Neural progenitor cell (in vitro differentiated cells): ENCODE measurements around the gene GDI2. TPM values are rescaled to one million over a fixed set of nuclear protein-coding genes. Genes with fewer than 3 reads are reported as not detected.

Experiments used
- DNase-seq: peaks from one replicate; pipeline ENCODE4 v3.0.0-alpha.2; 2016; ENCODE audit warnings: low spot score
- H2AFZ ChIP-seq: fragments of 200-600 bp; sonication (generic); replicated peaks from 2 replicates; pipeline ENCODE4 v1.6.1; 2016; ENCODE audit warnings: antibody characterized with exemption
- H3F3A ChIP-seq: fragments of 200-600 bp; sonication (generic); 2 replicates; pipeline ENCODE4 v1.6.1; 2016; ENCODE audit warnings: antibody characterized with exemption, low read depth
- H3K27ac ChIP-seq: fragments of 200-600 bp; sonication (generic); 2 replicates; pipeline ENCODE4 v1.5.1; 2016; ENCODE audit warnings: mild to moderate bottlenecking
- H3K27me3 ChIP-seq: fragments of 200-600 bp; sonication (generic); 2 replicates; pipeline ENCODE4 v1.6.1; 2016; ENCODE audit warnings: mild to moderate bottlenecking, moderate library complexity
- H3K36me3 ChIP-seq: fragments of 200-600 bp; sonication (generic); 2 replicates; pipeline ENCODE4 v1.5.1; 2016
- H3K4me1 ChIP-seq: fragments of 200-600 bp; sonication (generic); 2 replicates; pipeline ENCODE4 v1.6.1; 2016; ENCODE audit warnings: mixed run types
- H3K4me2 ChIP-seq: fragments of 200-600 bp; sonication (generic); 2 replicates; pipeline ENCODE4 v1.6.1; 2016
- H3K4me3 ChIP-seq: fragments of 200-600 bp; sonication (generic); 2 replicates; pipeline ENCODE4 v1.5.1; 2016
- H3K79me2 ChIP-seq: fragments of 200-600 bp; sonication (generic); 2 replicates; pipeline ENCODE4 v1.6.1; 2016; ENCODE audit warnings: low read depth
- H3K9ac ChIP-seq: fragments of 200-600 bp; sonication (generic); 2 replicates; pipeline ENCODE4 v1.6.1; 2016
- H3K9me3 ChIP-seq: fragments of 200-600 bp; sonication (generic); 2 replicates; pipeline ENCODE4 v1.5.1; 2016; ENCODE audit warnings: low read depth
- H4K20me1 ChIP-seq: fragments of 200-600 bp; sonication (generic); 2 replicates; pipeline ENCODE4 v1.6.1; 2016; ENCODE audit warnings: low read depth
- H3K27ac Mint-ChIP-seq: 3 replicates; pipeline ENCODE4 v1.8.0; 2021; ENCODE audit warnings: mixed read lengths
- H3K27me3 Mint-ChIP-seq: 2 replicates; pipeline ENCODE4 v1.8.0; 2022; ENCODE audit warnings: low read depth, mild to moderate bottlenecking, inconsistent platforms, moderate library complexity, mixed read lengths; ENCODE audit not compliant: insufficient read depth
- H3K36me3 Mint-ChIP-seq: 3 replicates; pipeline ENCODE4 v1.8.0; 2021; ENCODE audit warnings: mixed read lengths
- H3K4me1 Mint-ChIP-seq: 3 replicates; pipeline ENCODE4 v1.8.0; 2021; ENCODE audit warnings: mixed read lengths
- H3K4me3 Mint-ChIP-seq: 3 replicates; pipeline ENCODE4 v1.8.0; 2021; ENCODE audit warnings: mild to moderate bottlenecking, moderate library complexity, mixed read lengths
- H3K9me3 Mint-ChIP-seq: 3 replicates; pipeline ENCODE4 v1.8.0; 2020; ENCODE audit warnings: mixed read lengths
- EZH2 ChIP-seq: fragments of 200-600 bp; sonication (generic); IDR thresholded peaks from 2 replicates; pipeline ENCODE4 v1.6.1; 2017; ENCODE audit warnings: antibody characterized with exemption, mild to moderate bottlenecking, moderate library complexity
- EZH2phosphoT487 ChIP-seq: fragments of 200-600 bp; sonication (generic); IDR thresholded peaks from 2 replicates; pipeline ENCODE4 v1.6.1; 2017; ENCODE audit warnings: antibody characterized with exemption
- total RNA-seq: library from RNA; depleted of rRNA; stranded (reverse); fragments of >200 nt; gene quantifications from 2 replicates; pipeline ENCODE4 v1.2.3, GENCODE V29; 2015; ENCODE audit warnings: low replicate concordance
- TF ChIP-seq, protein P1 (sequence below): fragments of 200-600 bp; sonication (generic); IDR thresholded peaks from 2 replicates; pipeline ENCODE4 v1.5.1; 2017; ENCODE audit warnings: antibody characterized with exemption, mild to moderate bottlenecking

GDI2 gene
- total RNA-seq, 1 donor from 2014 or later = 592 TPM

GRCh38 chr10:5806745-5807144, 6.5 kb downstream of the GDI2 start:
- no peak overlapping the region for H3K4me3 ChIP-seq
- no peak for DNase-seq
- no peak overlapping the region for H2AFZ ChIP-seq
- H3K9me3 ChIP-seq = no peaks in the 10 kb centered on the region
- H3K4me1 ChIP-seq = peaks cover 22% of the 10 kb centered on the region
- H3K36me3 ChIP-seq = peaks cover 7% of the 10 kb centered on the region
- H3K27me3 ChIP-seq = no peaks in the 10 kb centered on the region
- no peaks in the 10 kb centered on the region for H3K27me3 Mint-ChIP-seq
- H3K27ac ChIP-seq = no peak overlapping the region
- peaks cover 11% of the 10 kb centered on the region for H3F3A ChIP-seq
- no peaks in the 10 kb centered on the region for H3K9me3 Mint-ChIP-seq
- peaks cover 90% of the 10 kb centered on the region for H4K20me1 ChIP-seq
- H3K4me3 Mint-ChIP-seq = no peak overlapping the region
- H3K4me1 Mint-ChIP-seq = peaks cover 23% of the 10 kb centered on the region
- H3K27ac Mint-ChIP-seq = no peak overlapping the region
- H3K79me2 ChIP-seq = peaks cover 100% of the 10 kb centered on the region
- peaks cover 23% of the 10 kb centered on the region for H3K36me3 Mint-ChIP-seq
- H3K9ac ChIP-seq = no peak overlapping the region
- TF ChIP-seq EZH2phosphoT487 = no peak
- TF ChIP-seq, protein P1, sequence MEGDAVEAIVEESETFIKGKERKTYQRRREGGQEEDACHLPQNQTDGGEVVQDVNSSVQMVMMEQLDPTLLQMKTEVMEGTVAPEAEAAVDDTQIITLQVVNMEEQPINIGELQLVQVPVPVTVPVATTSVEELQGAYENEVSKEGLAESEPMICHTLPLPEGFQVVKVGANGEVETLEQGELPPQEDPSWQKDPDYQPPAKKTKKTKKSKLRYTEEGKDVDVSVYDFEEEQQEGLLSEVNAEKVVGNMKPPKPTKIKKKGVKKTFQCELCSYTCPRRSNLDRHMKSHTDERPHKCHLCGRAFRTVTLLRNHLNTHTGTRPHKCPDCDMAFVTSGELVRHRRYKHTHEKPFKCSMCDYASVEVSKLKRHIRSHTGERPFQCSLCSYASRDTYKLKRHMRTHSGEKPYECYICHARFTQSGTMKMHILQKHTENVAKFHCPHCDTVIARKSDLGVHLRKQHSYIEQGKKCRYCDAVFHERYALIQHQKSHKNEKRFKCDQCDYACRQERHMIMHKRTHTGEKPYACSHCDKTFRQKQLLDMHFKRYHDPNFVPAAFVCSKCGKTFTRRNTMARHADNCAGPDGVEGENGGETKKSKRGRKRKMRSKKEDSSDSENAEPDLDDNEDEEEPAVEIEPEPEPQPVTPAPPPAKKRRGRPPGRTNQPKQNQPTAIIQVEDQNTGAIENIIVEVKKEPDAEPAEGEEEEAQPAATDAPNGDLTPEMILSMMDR = no peak
- TF ChIP-seq EZH2 = no peak
- H3K4me2 ChIP-seq = no peak overlapping the region

GRCh38 chr10:5805711-5806110, 7.5 kb downstream of the GDI2 start:
- peaks cover 100% of the 10 kb centered on the region for H3K79me2 ChIP-seq
- peaks cover 92% of the 10 kb centered on the region for H4K20me1 ChIP-seq
- H2AFZ ChIP-seq = no peak overlapping the region
- no peak overlapping the region for H3K4me2 ChIP-seq
- H3K4me1 ChIP-seq = peaks cover 15% of the 10 kb centered on the region
- H3F3A ChIP-seq = peaks cover 4% of the 10 kb centered on the region
- H3K9me3 ChIP-seq = no peaks in the 10 kb centered on the region
- H3K36me3 ChIP-seq = peaks cover 7% of the 10 kb centered on the region
- Mint-ChIP-seq H3K36me3 (peaks cover 23% of the 10 kb centered on the region), H3K4me3 (no peak overlapping the region), H3K4me1 (peaks cover 13% of the 10 kb centered on the region), H3K27me3 (no peaks in the 10 kb centered on the region), H3K27ac (no peak overlapping the region), H3K9me3 (no peaks in the 10 kb centered on the region)
- H3K4me3 ChIP-seq = no peak overlapping the region
- no peak overlapping the region for H3K27ac ChIP-seq
- H3K9ac ChIP-seq = no peak overlapping the region
- no peak for TF ChIP-seq EZH2phosphoT487
- no peak for TF ChIP-seq EZH2
- TF ChIP-seq, protein P1 = no peak
- H3K27me3 ChIP-seq = no peaks in the 10 kb centered on the region
- no peak for DNase-seq

GRCh38 chr10:5805260-5805659, 8.0 kb downstream of the GDI2 start:
- H3K4me1 Mint-ChIP-seq = peaks cover 10% of the 10 kb centered on the region
- H3K36me3 ChIP-seq = peaks cover 11% of the 10 kb centered on the region

GRCh38 chr10:5804386-5804785, 8.8 kb downstream of the GDI2 start:
- TF ChIP-seq, protein P1 = no peak
- TF ChIP-seq EZH2phosphoT487 (no peak), EZH2 (no peak)
- no peak overlapping the region for H2AFZ ChIP-seq
- peaks cover 2% of the 10 kb centered on the region for H3K4me1 ChIP-seq
- H3F3A ChIP-seq = peaks cover 4% of the 10 kb centered on the region
- H3K9me3 ChIP-seq = no peaks in the 10 kb centered on the region
- H3K27me3 ChIP-seq = no peaks in the 10 kb centered on the region
- peaks cover 91% of the 10 kb centered on the region for H4K20me1 ChIP-seq
- peaks cover 17% of the 10 kb centered on the region for H3K36me3 ChIP-seq
- Mint-ChIP-seq H3K4me3 (no peak overlapping the region), H3K36me3 (peaks cover 27% of the 10 kb centered on the region), H3K27ac (no peak overlapping the region), H3K9me3 (no peaks in the 10 kb centered on the region), H3K4me1 (peaks cover 6% of the 10 kb centered on the region), H3K27me3 (no peaks in the 10 kb centered on the region)
- H3K4me2 ChIP-seq = no peak overlapping the region
- no peak overlapping the region for H3K9ac ChIP-seq
- DNase-seq = no peak
- no peak overlapping the region for H3K27ac ChIP-seq
- peaks cover 100% of the 10 kb centered on the region for H3K79me2 ChIP-seq
- no peak overlapping the region for H3K4me3 ChIP-seq

More at GRCh38 chr10:5805260-5805659, 8.0 kb downstream of the GDI2 start:
- H3K79me2 ChIP-seq = peaks cover 100% of the 10 kb centered on the region
- H3K4me2 ChIP-seq = no peak overlapping the region
- H3K27ac ChIP-seq = no peak overlapping the region
- H2AFZ ChIP-seq = no peak overlapping the region
- Mint-ChIP-seq H3K27me3 (no peaks in the 10 kb centered on the region), H3K9me3 (no peaks in the 10 kb centered on the region), H3K4me3 (no peak overlapping the region), H3K27ac (no peak overlapping the region), H3K36me3 (peaks cover 23% of the 10 kb centered on the region)
- no peaks in the 10 kb centered on the region for H3K27me3 ChIP-seq
- no peak for TF ChIP-seq EZH2
- H3K4me1 ChIP-seq = peaks cover 11% of the 10 kb centered on the region
- DNase-seq = no peak
- H4K20me1 ChIP-seq = peaks cover 92% of the 10 kb centered on the region
- H3K9me3 ChIP-seq = no peaks in the 10 kb centered on the region
- peaks cover 4% of the 10 kb centered on the region for H3F3A ChIP-seq
- H3K9ac ChIP-seq = no peak overlapping the region
- H3K4me3 ChIP-seq = no peak overlapping the region
